Stimulated activated CD4-positive, alpha-beta T cell treated with anti-CD3 and anti-CD28 coated beads, Interleukin-15, amount 100 ng/mL, for 1 hour (primary cell): Measurements from ENCODE around the gene C1orf210.

Experiments used
- DNase-seq, 2 donors: peaks; one replicate each; pipeline ENCODE4 v3.0.0-alpha.2; 2020; ENCODE audit warnings: low read depth in 1 of 2, low spot score in 1 of 2

The C1orf210 gene

GRCh38 chr1:43253173-43253572, 32.2 kb downstream of the C1orf210 start:
- DNase-seq = no peak

GRCh38 chr1:43252225-43252624, 33.2 kb downstream of the C1orf210 start:
- no peak for DNase-seq

- no peak for DNase-seq
Measured at GRCh38 chr1:43251024-43251423, 34.4 kb downstream of the C1orf210 start.

- no peak for DNase-seq
Measured at GRCh38 chr1:43250351-43250761, 35.0 kb downstream of the C1orf210 start.

GRCh38 chr1:43247256-43247921, 38.0 kb downstream of the C1orf210 start:
- DNase-seq = no peak

- DNase-seq = no peak
Measured at GRCh38 chr1:43246466-43247213, 38.7 kb downstream of the C1orf210 start.

- no peak for DNase-seq
Measured at GRCh38 chr1:43243299-43243698, 42.1 kb downstream of the C1orf210 start.

- no peak for DNase-seq
Measured at GRCh38 chr1:43241413-43241836, 44.0 kb downstream of the C1orf210 start.

GRCh38 chr1:43239484-43239883, 45.9 kb downstream of the C1orf210 start:
- no peak for DNase-seq

- no peak for DNase-seq
Measured at GRCh38 chr1:43238991-43239469, 46.4 kb downstream of the C1orf210 start.

- DNase-seq = no peak
Measured at GRCh38 chr1:43238085-43238484, 47.3 kb downstream of the C1orf210 start.

GRCh38 chr1:43237121-43237520, 48.3 kb downstream of the C1orf210 start:
- no peak for DNase-seq

GRCh38 chr1:43235451-43236121, 49.8 kb downstream of the C1orf210 start:
- DNase-seq = no peak

GRCh38 chr1:43235040-43235439, 50.3 kb downstream of the C1orf210 start:
- no peak for DNase-seq

GRCh38 chr1:43234267-43234666, 51.1 kb downstream of the C1orf210 start:
- DNase-seq = no peak

GRCh38 chr1:43233631-43234030, 51.8 kb downstream of the C1orf210 start:
- no peak for DNase-seq

GRCh38 chr1:43232482-43232881, 52.9 kb downstream of the C1orf210 start:
- no peak for DNase-seq

- no peak for DNase-seq
Measured at GRCh38 chr1:43232074-43232473, 53.3 kb downstream of the C1orf210 start.
